Smooth muscle cell (in vitro differentiated cells): ENCODE data around the gene SCYGR3. TPM values are rescaled to one million over a fixed set of nuclear protein-coding genes. Genes with fewer than 3 reads are reported as not detected.
A peak's percentile ranks its signal among the peaks of the same experiment; 100 is the strongest.

ENCODE experiments used
- DNase-seq: peaks from one replicate; lab custom pipeline; 2025; ENCODE audit not compliant: unreplicated experiment; lab: John Stamatoyannopoulos, UW
- H2AFZ ChIP-seq: fragments of 200-600 bp; sonication (generic); 2 replicates; pipeline ENCODE4 v1.6.0; 2016; ENCODE audit warnings: antibody characterized with exemption, low read depth, mild to moderate bottlenecking
- H3F3A ChIP-seq: fragments of 200-600 bp; sonication (generic); 2 replicates; pipeline ENCODE4 v1.6.0; 2017; ENCODE audit warnings: antibody characterized with exemption, low read depth
- H3K27ac ChIP-seq: fragments of 200-600 bp; sonication (generic); 2 replicates; pipeline ENCODE4 v1.5.1; 2016; ENCODE audit warnings: low read depth, mild to moderate bottlenecking
- H3K27me3 ChIP-seq: fragments of 200-600 bp; sonication (generic); 2 replicates; pipeline ENCODE4 v1.6.1; 2016; ENCODE audit warnings: low read depth, mild to moderate bottlenecking
- H3K36me3 ChIP-seq: fragments of 200-600 bp; sonication (generic); 2 replicates; pipeline ENCODE4 v1.5.1; 2016; ENCODE audit warnings: low read depth
- H3K4me1 ChIP-seq: fragments of 200-600 bp; sonication (generic); 2 replicates; pipeline ENCODE4 v1.5.1; 2016; ENCODE audit warnings: low read depth
- H3K4me2 ChIP-seq: fragments of 200-600 bp; sonication (generic); 2 replicates; pipeline ENCODE4 v1.6.0; 2016; ENCODE audit warnings: mild to moderate bottlenecking
- H3K4me3 ChIP-seq: fragments of 200-600 bp; sonication (generic); 2 replicates; pipeline ENCODE4 v1.5.1; 2016; ENCODE audit warnings: mild to moderate bottlenecking
- H3K79me2 ChIP-seq: fragments of 200-600 bp; sonication (generic); 2 replicates; pipeline ENCODE4 v1.6.0; 2016; ENCODE audit warnings: low read depth, mild to moderate bottlenecking
- H3K9ac ChIP-seq: fragments of 200-600 bp; sonication (generic); 2 replicates; pipeline ENCODE4 v1.6.0; 2016; ENCODE audit warnings: low read depth
- H3K9me3 ChIP-seq: fragments of 200-600 bp; sonication (generic); replicated peaks from 2 replicates; pipeline ENCODE4 v1.5.1; 2016; ENCODE audit warnings: low read depth
- H4K20me1 ChIP-seq: fragments of 200-600 bp; sonication (generic); 2 replicates; pipeline ENCODE4 v1.6.0; 2016; ENCODE audit warnings: low read depth
- CTCF ChIP-seq: fragments of 200-600 bp; sonication (generic); IDR thresholded peaks from 2 replicates; pipeline ENCODE4 v1.5.1; 2017; ENCODE audit warnings: borderline replicate concordance, mild to moderate bottlenecking, antibody characterized with exemption; ENCODE audit not compliant: insufficient read depth, poor library complexity, severe bottlenecking
- WGBS: methylation state at CpG from one replicate; pipeline ENCODE4 v1.1.7; 2016; ENCODE audit warnings: low lambda C conversion rate; 5-methylcytosine and 5-hydroxymethylcytosine counted together
- polyA plus RNA-seq: library from polyadenylated mRNA; unstranded; fragments of >200 nt; fragmentation: Nextera tagmentation; extraction: Ambion mirVana; gene quantifications from 2 replicates; pipeline ENCODE4 v1.2.1, GENCODE V29; 2016
- total RNA-seq: library from RNA; depleted of rRNA; stranded (reverse); fragments of >200 nt; gene quantifications from 2 replicates; pipeline ENCODE4 v1.2.3, GENCODE V29; 2014

The SCYGR3 gene
- total and polyA plus RNA-seq, 2 experiments from 2014 or later, result not detected

GRCh38 chr2:227629435-227629834, 14.8 kb upstream of the SCYGR3 start:
- no peak for TF ChIP-seq CTCF
- 60% methylated on average over 7 of the region's 7 CpGs for WGBS
- peak overlapping the region; percentile 97 for H2AFZ ChIP-seq

DNA sequence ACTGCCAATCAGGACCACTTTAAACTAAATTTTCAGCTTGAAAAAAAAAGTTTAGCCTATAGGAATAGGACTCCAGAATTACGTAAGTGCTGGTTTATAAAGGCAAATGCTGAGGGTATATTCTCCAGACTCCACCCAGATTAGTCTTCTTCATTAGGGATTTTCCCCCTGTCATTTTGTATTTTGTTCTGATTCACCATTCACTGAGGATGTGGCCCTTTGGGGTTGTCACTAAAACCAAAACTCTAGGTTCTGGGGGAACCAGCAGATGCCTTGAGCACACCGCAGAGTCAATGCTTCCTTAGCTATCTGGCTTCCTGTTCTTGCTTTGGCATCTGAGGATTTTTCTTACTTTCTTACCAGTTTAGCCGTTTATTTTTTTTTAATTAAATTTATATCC, 13.1 kb upstream of the SCYGR3 start:
- no peak overlapping the region for H2AFZ ChIP-seq
- no peak for TF ChIP-seq CTCF
- peaks cover 9% of the 10 kb centered on the region for H3K4me1 ChIP-seq
- H3K27me3 ChIP-seq, result no peaks in the 10 kb centered on the region
- no peak overlapping the region for H3K4me2 ChIP-seq
- H3K27ac ChIP-seq, result no peak overlapping the region
- peaks cover 3% of the 10 kb centered on the region for H3K36me3 ChIP-seq
- no peak overlapping the region for H3K9ac ChIP-seq
- H3K9me3 ChIP-seq, result no peaks in the 10 kb centered on the region
- WGBS, result 82% methylated on average over 3 of the region's 3 CpGs
- no peaks in the 10 kb centered on the region for H3K79me2 ChIP-seq
- DNase-seq, result no peak
- no peaks in the 10 kb centered on the region for H4K20me1 ChIP-seq
- H3K4me3 ChIP-seq, result no peak overlapping the region
- H3F3A ChIP-seq, result no peaks in the 10 kb centered on the region

More at GRCh38 chr2:227629435-227629834, 14.8 kb upstream of the SCYGR3 start:
- no peak for DNase-seq
- no peaks in the 10 kb centered on the region for H3K9me3 ChIP-seq
- peak overlapping the region; percentile 4 for H3K4me3 ChIP-seq
- no peaks in the 10 kb centered on the region for H3K79me2 ChIP-seq
- peaks cover 3% of the 10 kb centered on the region for H3K36me3 ChIP-seq
- no peak overlapping the region for H3K9ac ChIP-seq
- H3F3A ChIP-seq, result no peaks in the 10 kb centered on the region
- H3K27ac ChIP-seq, result peak overlapping the region; percentile 20
- H3K4me2 ChIP-seq, result peak overlapping the region; percentile 75
- no peaks in the 10 kb centered on the region for H4K20me1 ChIP-seq
- no peaks in the 10 kb centered on the region for H3K27me3 ChIP-seq
- H3K4me1 ChIP-seq, result peaks cover 9% of the 10 kb centered on the region

DNA sequence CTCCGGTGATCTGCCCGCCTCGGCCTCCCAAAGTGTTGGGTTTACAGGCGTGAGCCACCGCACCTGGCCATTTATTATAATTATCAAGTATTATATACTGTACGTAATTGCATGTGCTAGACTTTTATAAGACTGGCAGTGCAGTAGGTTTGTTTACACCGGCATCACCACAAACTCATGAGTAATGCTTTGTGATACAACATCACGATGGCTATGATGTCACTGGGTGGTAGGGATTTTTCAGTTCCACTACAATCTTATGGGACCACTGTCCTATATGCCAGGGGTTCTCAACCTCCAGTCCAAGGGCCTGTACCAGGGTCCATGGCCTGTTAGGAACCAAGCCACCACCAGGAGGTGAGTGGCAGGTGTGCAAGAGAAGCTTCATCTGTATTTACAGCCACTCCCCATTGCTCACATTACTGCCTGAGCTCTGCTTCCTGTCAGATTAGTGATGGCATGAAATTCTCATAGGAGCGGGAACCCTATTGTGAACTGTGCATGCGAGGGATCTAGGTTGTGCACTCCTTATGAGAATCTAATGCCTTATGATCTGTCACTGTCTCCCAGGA, 12.0 kb upstream of the SCYGR3 start:
- 90% methylated on average over 10 of the region's 10 CpGs for WGBS

More for the DNA sequence above, 12.0 kb upstream of the SCYGR3 start:
- no peak overlapping the region for H3K4me2 ChIP-seq
- no peak for TF ChIP-seq CTCF
- H3K4me3 ChIP-seq, result no peak overlapping the region
- no peaks in the 10 kb centered on the region for H3F3A ChIP-seq
- no peak overlapping the region for H3K27ac ChIP-seq
- H3K79me2 ChIP-seq, result no peaks in the 10 kb centered on the region
- peaks cover 9% of the 10 kb centered on the region for H3K4me1 ChIP-seq
- no peaks in the 10 kb centered on the region for H3K27me3 ChIP-seq
- DNase-seq, result no peak
- no peaks in the 10 kb centered on the region for H3K9me3 ChIP-seq
- no peak overlapping the region for H3K9ac ChIP-seq
- no peaks in the 10 kb centered on the region for H4K20me1 ChIP-seq
- no peaks in the 10 kb centered on the region for H3K36me3 ChIP-seq
- H2AFZ ChIP-seq, result no peak overlapping the region
